GM19324 (cell line): ENCODE measurements around the gene ATP6V1B1.
"Not testable (repeated sequence)": the region's sequence is repeated elsewhere in the genome, so short reads cannot be mapped to it uniquely, and the experiment has no call there.

Experiments used
- ATAC-seq: cut with Tn5 transposase; IDR thresholded peaks from one replicate; pipeline ENCODE4 v1.9.1; 2021; ENCODE audit warnings: mild to moderate bottlenecking, moderate library complexity; ENCODE audit not compliant: unreplicated experiment, low FRiP score

Gene ATP6V1B1

DNA sequence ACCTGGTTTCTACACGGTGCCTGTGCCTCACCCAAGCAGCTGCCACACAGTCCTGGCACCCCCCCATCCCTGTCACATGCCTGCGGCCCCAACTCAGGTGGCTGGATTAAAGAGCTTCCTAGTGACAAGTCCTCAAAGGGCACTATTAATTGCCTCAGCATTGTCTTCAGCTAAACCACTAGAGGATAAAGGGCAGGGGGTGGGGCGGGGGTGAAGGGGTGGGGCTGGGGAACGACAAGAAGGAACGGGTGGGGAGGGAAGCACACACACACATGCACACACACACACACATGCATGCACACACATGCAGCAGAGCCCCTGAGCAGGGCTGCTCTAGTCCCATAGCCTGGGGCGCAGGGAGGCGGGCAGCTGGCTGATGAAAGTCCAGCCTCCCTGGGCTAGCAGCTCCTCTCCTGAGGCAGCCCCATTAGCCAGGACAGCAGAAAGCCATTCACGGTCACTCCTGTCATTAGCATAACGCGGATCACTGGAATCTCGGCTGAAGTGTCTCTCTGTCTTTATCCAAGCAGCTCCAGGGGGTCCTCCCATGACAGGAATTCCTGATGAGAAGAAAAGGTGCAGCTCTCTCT lies 66.4 kb downstream of the ATP6V1B1 start:
- no peak for ATAC-seq

GRCh38 chr2:71003396-71003795 lies 67.7 kb downstream of the ATP6V1B1 start:
- ATAC-seq = no peak

DNA sequence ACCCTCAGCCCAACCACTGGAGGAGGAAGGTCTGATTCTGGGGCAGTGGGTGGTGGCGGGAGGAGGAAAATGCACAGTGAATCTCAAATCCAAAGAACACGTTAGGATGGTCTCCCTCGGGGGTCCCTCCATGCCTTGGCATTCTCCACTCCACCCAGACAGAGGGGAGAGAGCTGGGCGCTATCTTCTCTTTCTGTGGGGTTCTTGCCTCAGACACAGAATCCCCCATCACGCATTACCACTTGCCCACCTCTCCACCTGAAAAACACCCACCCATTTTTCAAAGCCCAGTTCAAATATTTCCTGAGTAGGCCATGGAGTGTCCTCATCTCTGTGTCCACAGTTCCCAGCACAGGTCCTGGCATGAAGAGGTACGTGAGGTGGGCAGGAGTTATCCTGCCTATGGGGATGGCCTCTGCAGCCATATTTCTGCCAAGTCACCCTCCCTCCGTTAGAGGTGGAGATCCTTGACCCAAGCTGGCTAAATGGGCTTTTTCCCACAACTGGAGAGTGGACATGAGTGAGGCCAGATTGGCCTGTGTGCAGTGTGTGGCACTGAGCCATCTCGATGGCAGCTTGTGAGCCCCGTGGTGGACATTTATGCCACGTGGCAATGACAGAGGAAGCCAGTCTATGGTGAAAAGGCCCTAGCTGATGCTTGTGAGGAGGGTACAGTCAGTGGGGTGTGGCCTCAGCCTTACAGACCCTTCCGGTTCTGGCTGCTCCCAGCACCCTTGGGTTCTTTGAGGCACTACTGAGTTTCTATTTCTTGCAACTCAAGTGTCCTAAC lies 68.5 kb downstream of the ATP6V1B1 start:
- ATAC-seq = no peak

DNA sequence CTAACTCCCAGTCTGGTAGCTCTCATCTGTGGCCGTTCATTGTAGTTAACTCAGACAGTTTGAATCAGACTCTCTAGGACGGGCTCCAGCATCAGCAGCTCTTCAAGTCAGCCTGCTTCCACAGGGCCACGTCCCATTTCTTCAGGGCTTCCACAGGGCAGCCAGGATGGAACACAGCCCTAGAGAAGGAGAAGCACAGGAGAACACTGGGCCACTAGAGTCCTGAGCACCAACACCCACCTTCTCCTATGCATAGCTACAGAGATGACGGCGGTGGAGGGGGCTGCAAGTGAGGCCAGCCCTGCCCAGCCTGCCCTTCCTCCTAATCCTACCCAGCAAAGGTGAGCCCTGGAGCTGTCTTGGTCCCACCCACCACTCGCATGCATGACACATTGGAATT lies 69.2 kb downstream of the ATP6V1B1 start:
- ATAC-seq = no peak

DNA sequence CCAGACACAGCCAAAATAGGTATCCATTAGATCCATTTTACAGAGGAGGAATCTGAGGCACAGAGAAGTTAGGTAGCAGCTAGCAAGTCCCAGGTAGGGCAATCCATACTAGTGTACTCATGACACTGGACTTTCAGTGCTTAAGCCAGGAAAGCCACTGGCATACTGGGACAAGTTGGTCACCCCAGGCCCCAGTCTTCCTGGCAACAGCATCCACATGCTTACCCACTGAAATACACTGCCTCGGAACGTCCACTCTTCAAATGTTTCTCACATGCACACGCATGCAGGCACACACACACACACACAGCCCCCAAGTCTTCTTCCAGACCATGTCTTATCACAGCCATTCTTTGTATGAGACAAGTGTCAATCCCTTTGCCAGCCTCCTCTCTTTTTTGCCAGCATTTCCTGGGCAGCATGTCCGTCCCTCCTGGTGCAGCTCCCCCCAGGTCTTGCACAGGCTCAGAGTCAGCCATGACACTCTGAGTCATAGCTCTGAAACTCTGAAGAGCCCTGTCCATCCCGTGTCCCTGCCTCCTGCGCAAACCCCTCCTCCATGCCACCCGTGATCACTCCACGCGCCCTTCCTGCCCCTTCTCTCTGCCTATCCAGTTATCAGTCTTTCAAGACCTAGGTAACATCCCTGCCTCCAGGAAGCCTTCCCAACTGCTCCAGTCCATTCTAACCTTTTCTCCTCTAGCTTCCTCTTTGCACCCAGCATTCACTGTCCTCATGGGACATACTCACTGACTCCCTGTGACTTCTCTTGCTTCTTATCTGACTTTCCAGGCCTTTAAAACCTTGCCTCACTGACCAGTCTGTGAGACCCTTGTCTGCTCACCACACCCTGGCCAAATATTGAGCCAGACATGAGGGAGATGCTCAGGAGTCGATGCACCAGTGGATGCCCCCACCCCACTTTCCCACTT lies 69.8 kb downstream of the ATP6V1B1 start:
- ATAC-seq = no peak

GRCh38 chr2:71006323-71006722 lies 70.6 kb downstream of the ATP6V1B1 start:
- ATAC-seq = no peak

GRCh38 chr2:71006955-71007799 lies 71.5 kb downstream of the ATP6V1B1 start:
- ATAC-seq = no peak

DNA sequence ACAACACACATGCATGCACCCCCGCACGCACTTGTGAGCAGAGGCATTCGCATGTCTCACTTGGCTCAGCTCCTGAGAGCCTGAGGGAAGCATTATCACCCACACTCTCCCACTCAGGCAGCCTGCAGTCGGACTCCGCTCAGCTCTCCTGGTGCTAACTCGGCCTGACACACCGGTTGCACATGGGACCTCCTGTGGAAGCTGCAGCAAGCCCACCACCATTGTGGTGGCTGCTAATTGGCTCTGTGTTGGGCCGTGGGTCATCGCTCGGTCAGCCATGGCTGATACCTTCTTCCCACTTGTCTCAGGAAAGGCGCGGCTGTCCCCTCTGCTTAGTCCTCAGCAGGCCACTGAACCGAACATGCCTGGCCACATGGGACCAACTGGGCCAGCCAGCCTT lies 72.6 kb downstream of the ATP6V1B1 start:
- no peak for ATAC-seq

DNA sequence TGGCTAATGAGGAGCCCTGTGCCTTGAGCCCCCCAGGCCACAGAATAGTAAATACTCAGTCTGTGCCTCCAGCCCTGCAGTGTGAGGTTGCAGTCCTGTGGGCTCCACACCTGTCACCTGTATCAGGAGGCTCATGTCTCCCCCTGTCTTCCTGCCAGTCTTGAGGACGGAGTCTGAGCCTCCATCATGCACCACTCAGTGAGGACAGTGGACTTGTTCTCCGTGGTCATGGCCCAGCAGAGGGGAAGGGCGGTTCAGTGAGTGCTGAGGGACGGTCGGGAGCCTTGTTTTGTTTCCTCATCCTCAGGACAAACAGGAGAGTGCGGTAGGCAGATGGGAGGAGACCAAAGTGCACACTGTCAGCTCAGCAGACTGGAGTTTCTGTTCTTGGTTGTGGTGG lies 76.1 kb downstream of the ATP6V1B1 start:
- ATAC-seq = not testable (repeated sequence)
